Endothelial cell of umbilical vein (primary cell): ENCODE data around the gene ERMN. TPM values are rescaled to one million over a fixed set of nuclear protein-coding genes. Genes with fewer than 3 reads are reported as not detected.

Experiments used
- BruUV-seq: library from RNA; stranded (reverse); fragments of 400-500 nt; replicated peaks from 2 replicates; lab custom pipeline; 2021; lab: Mats Ljungman, UMichigan
- CTCF ChIA-PET: fragments of 300-600, 350-600 bp; sonication (Branson Sonifier 250); formaldehyde crosslinking; loops from one replicate; lab custom pipeline; 2021; ENCODE audit warnings: antibody characterized with exemption, inconsistent platforms; lab: Charles Lee
- POLR2A ChIA-PET: fragments of 300-600, 350-600 bp; sonication (Branson Sonifier 250); formaldehyde crosslinking; loops from one replicate; lab custom pipeline; 2021; ENCODE audit warnings: antibody characterized with exemption, inconsistent platforms; lab: Charles Lee
- DNase-seq: peaks from one replicate; pipeline ENCODE4 v3.0.0-alpha.2; 2011; ENCODE audit warnings: low read depth, low spot score
- FAIRE-seq: peaks from 2 replicates; lab custom pipeline; 2011; peaks lifted over from hg19 to GRCh38; lab: Jason Lieb, UNC
- H2AFZ ChIP-seq: 2 replicates; pipeline ENCODE4 v1.6.0; 2012; ENCODE audit warnings: low read depth, low read length, control low read depth, inconsistent platforms
- H3K27ac ChIP-seq: 2 replicates; pipeline ENCODE4 v1.5.1; 2011; ENCODE audit warnings: low read depth, mild to moderate bottlenecking, control low read depth, low read length, moderate library complexity; ENCODE audit not compliant: insufficient read depth
- H3K27me3 ChIP-seq, 2 experiments: 2 replicates each; pipeline versions ENCODE4 v1.6.0 to v1.6.1; 2011; ENCODE audit warnings: low read length in 2 of 2, mixed read lengths in 1 of 2; ENCODE audit not compliant: control insufficient read depth in 2 of 2, insufficient read depth in 2 of 2
- H3K36me3 ChIP-seq, 2 experiments: 2 replicates in 1 of 2; 3 replicates in 1 of 2; pipeline ENCODE4 v1.5.1; 2011; ENCODE audit warnings: low read length in 2 of 2, mild to moderate bottlenecking in 1 of 2, moderate library complexity in 1 of 2; ENCODE audit not compliant: control insufficient read depth in 2 of 2, insufficient read depth in 2 of 2; ENCODE audit errors: extremely low read depth in 1 of 2
- H3K4me1 ChIP-seq: 3 replicates; pipeline ENCODE4 v1.5.1; 2011; ENCODE audit warnings: mild to moderate bottlenecking, low read length; ENCODE audit not compliant: control insufficient read depth, insufficient read depth; ENCODE audit errors: extremely low read depth
- H3K4me2 ChIP-seq: 2 replicates; pipeline ENCODE4 v1.6.1; 2011; ENCODE audit warnings: low read length, control low read depth, mixed read lengths; ENCODE audit not compliant: insufficient read depth
- H3K4me3 ChIP-seq, 3 experiments: fragments of 200-600 bp in 1 of 3; sonication (generic), shearing (Covaris generic) in 1 of 3; replicated peaks in 1 of 3; 2 replicates each; pipeline ENCODE4 v1.5.1; 2011 to 2016; ENCODE audit warnings: control low read depth in 3 of 3, low read length in 3 of 3, mild to moderate bottlenecking in 2 of 3, inconsistent platforms in 1 of 3, low read depth in 1 of 3, moderate library complexity in 1 of 3; ENCODE audit not compliant: insufficient read depth in 1 of 3
- H3K79me2 ChIP-seq: 2 replicates; pipeline ENCODE4 v1.6.0; 2012; ENCODE audit warnings: low read length, inconsistent platforms; ENCODE audit not compliant: control insufficient read depth, insufficient read depth
- H3K9ac ChIP-seq: replicated peaks from 2 replicates; pipeline ENCODE3; 2011; ENCODE audit warnings: low read length, control low read depth; ENCODE audit not compliant: insufficient read depth; ENCODE audit errors: extremely low read depth
- H3K9me1 ChIP-seq: replicated peaks from 3 replicates; pipeline ENCODE4 v1.6.0; 2011; ENCODE audit warnings: mild to moderate bottlenecking, low read length; ENCODE audit not compliant: control insufficient read depth, insufficient read depth; ENCODE audit errors: extremely low read depth
- H3K9me3 ChIP-seq: replicated peaks from 2 replicates; pipeline ENCODE4 v1.5.1; 2012; ENCODE audit warnings: low read length, inconsistent platforms; ENCODE audit not compliant: control insufficient read depth, insufficient read depth
- H4K20me1 ChIP-seq: replicated peaks from 2 replicates; pipeline ENCODE3; 2011; ENCODE audit warnings: mild to moderate bottlenecking, low read length; ENCODE audit not compliant: control insufficient read depth, insufficient read depth; ENCODE audit errors: extremely low read depth
- EZH2 ChIP-seq: IDR thresholded peaks from 2 replicates; pipeline ENCODE4 v1.6.1; 2012; ENCODE audit warnings: borderline replicate concordance, low read depth, mild to moderate bottlenecking, moderate library complexity, low read length, inconsistent platforms; ENCODE audit not compliant: severe bottlenecking
- FOS ChIP-seq: IDR thresholded peaks from 2 replicates; pipeline ENCODE4 v1.6.1; 2011; ENCODE audit warnings: mild to moderate bottlenecking, low read length, moderate library complexity, borderline replicate concordance; ENCODE audit not compliant: insufficient read depth
- GATA2 ChIP-seq: IDR thresholded peaks from 2 replicates; pipeline ENCODE4 v1.7.0; 2011; ENCODE audit warnings: low read depth, mild to moderate bottlenecking, moderate library complexity, mixed read lengths, low read length; ENCODE audit not compliant: insufficient read length, insufficient read depth
- POLR2A ChIP-seq: IDR thresholded peaks from 2 replicates; pipeline ENCODE4 v1.6.1; 2012; ENCODE audit warnings: low read depth, mild to moderate bottlenecking, control low read depth, low read length
- POLR2AphosphoS5 ChIP-seq: IDR thresholded peaks from 2 replicates; pipeline ENCODE4 v1.6.1; 2012; ENCODE audit warnings: low read depth, mild to moderate bottlenecking, control low read depth, low read length, moderate library complexity; ENCODE audit not compliant: insufficient read depth
- dilution Hi-C: fragments of 300-500 bp; cut with MboI; formaldehyde crosslinking; loops from one replicate; pipeline ENCODE4 v1.15.0; 2019; ENCODE audit warnings: low sequenced_read_pairs; ENCODE audit not compliant: extremely low pct_ligation_motif_present
- intact Hi-C: fragments of 100-400 bp; cut with micrococcal nuclease; formaldehyde crosslinking; loops from one replicate; pipeline ENCODE4 v1.10.0; 2022
- polyA plus RNA-seq, 4 experiments: library from polyadenylated mRNA; depleted of rRNA in 3 of 4; stranded (reverse) in 3 of 4; unstranded in 1 of 4; fragments of >200 nt; gene quantifications; 2 replicates each; pipeline versions ENCODE4 v1.2.1 to v1.2.3, GENCODE V29; 2011 to 2012; ENCODE audit warnings: missing spikeins in 1 of 4
- total RNA-seq: library from RNA; stranded (reverse); gene quantifications from 2 replicates; pipeline ENCODE4 v1.2.3, GENCODE V29; 2021
- TF ChIP-seq, protein P1 (sequence below), 2 donors: IDR thresholded peaks; 1 replicate in 1 of 2; 2 replicates in 1 of 2; pipeline ENCODE4 v1.5.1; 2011; ENCODE audit warnings: low read length in 2 of 2, mild to moderate bottlenecking in 2 of 2, moderate library complexity in 2 of 2, control low read depth in 1 of 2, inconsistent platforms in 1 of 2, low read depth in 1 of 2; ENCODE audit not compliant: insufficient read depth in 1 of 2; ENCODE audit errors: extremely low read depth in 1 of 2

Gene ERMN
- total and polyA plus RNA-seq, 2 donors (not counting 3 experiments of a cell fraction or from before 2014, with no cell fraction given), result not detected

DNA sequence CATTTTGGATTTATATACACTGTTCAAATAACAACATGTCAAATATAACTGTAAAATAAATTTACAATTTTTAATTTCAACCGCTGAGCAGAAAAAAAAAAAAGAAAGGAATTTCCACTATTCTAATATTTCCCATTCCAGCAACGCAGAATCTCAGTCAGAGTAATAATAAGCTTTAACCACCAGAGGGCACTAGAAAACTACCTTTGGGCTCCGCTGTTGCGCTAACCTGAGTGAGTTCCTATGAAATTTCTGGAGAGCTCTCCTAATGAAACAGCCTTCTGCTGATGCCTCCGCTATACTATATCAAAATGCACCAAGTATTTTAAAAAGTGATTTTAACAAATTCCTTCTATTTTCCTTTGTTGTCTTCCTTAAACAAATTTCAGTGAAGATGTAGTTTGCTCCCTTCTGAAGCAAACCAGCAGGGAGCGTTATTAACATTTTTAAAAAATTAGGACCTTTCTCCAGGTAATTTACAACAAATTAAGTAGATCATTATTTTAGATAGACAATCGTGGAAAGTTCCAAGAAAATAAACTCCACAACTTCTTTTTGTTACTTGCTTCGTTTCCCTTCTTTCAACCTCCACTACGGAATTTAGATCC, 23.0 kb downstream of the ERMN start:
- BruUV-seq, result no TSS peak
- intact Hi-C loops, result loop anchor here (1.0 to 2.0 kb wide), 3 partner anchors 24 to 290 kb away; no protein-coding TSS in a partner anchor

DNA sequence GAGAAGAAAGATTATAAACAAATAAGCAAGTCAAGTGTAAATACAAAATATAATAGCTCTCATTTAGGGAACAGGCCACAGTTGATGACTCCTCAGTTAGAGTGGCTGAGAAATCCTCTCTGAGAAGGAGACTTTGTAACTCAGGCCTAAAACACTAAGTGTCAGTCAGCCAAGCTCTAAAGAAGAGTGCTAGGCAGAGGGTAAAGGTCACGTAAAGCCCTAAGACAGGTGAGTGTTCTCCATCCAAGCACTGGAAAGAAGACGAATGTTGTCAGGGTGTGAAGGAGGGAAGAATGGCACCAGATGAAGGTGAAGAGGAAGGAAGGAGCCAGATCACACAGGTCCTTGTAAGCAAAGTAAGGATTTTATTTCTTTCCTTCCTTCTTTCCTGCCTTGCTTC, 24.3 kb downstream of the ERMN start:
- POLR2A ChIA-PET, result no interaction called here
- no peaks in the 10 kb centered on the region for H3K36me3 ChIP-seq
- TF ChIP-seq POLR2A, result no peak
- TF ChIP-seq, protein P1, sequence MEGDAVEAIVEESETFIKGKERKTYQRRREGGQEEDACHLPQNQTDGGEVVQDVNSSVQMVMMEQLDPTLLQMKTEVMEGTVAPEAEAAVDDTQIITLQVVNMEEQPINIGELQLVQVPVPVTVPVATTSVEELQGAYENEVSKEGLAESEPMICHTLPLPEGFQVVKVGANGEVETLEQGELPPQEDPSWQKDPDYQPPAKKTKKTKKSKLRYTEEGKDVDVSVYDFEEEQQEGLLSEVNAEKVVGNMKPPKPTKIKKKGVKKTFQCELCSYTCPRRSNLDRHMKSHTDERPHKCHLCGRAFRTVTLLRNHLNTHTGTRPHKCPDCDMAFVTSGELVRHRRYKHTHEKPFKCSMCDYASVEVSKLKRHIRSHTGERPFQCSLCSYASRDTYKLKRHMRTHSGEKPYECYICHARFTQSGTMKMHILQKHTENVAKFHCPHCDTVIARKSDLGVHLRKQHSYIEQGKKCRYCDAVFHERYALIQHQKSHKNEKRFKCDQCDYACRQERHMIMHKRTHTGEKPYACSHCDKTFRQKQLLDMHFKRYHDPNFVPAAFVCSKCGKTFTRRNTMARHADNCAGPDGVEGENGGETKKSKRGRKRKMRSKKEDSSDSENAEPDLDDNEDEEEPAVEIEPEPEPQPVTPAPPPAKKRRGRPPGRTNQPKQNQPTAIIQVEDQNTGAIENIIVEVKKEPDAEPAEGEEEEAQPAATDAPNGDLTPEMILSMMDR (IDR thresholded peaks at IDR 0.05; ENCODE audit: extremely low read depth in 1 of 2, insufficient read depth in 1 of 2, low read depth in 1 of 2, low read length in 2 of 2), result no peak
- TF ChIP-seq GATA2, result no peak
- no peak for TF ChIP-seq EZH2
- no peak for TF ChIP-seq FOS
- FAIRE-seq (no peak), DNase-seq (no peak)
- intact Hi-C loops (no loop called here), dilution Hi-C loops (no loop called here)
- CTCF ChIA-PET, result interaction anchor here (1.3 to 8.4 kb wide), 6 partner anchors 10 to 1935 kb away, joined by 3 to 249 read pairs (median 22); partner anchors contain the start of gene ERMN
- H3K79me2 ChIP-seq, result no peaks in the 10 kb centered on the region
- no peak overlapping the region for H2AFZ ChIP-seq
- no peak overlapping the region for H3K4me3 ChIP-seq
- H3K4me2 ChIP-seq, result no peak overlapping the region
- no peaks in the 10 kb centered on the region for H3K9me3 ChIP-seq
- H3K9me1 ChIP-seq, result no peaks in the 10 kb centered on the region
- H3K27me3 ChIP-seq, result peaks cover 0 to 4% of the 10 kb centered on the region in 2 experiments
- no peaks in the 10 kb centered on the region for H3K4me1 ChIP-seq
- no peak overlapping the region for H3K9ac ChIP-seq
- no TSS peak for BruUV-seq
- no peak overlapping the region for H3K27ac ChIP-seq
- H4K20me1 ChIP-seq, result no peaks in the 10 kb centered on the region

More for the DNA sequence above, 23.0 kb downstream of the ERMN start:
- ChIA-PET POLR2A (no interaction called here), CTCF (interaction anchor here (0.5 to 8.4 kb wide), 36 partner anchors 8 to 1939 kb away, joined by 3 to 249 read pairs (median 4); partner anchors contain the start of gene ERMN)
- no peaks in the 10 kb centered on the region for H3K9me3 ChIP-seq
- H4K20me1 ChIP-seq, result no peaks in the 10 kb centered on the region
- no peak overlapping the region for H3K4me3 ChIP-seq
- peaks cover 0 to 2% of the 10 kb centered on the region in 2 experiments for H3K27me3 ChIP-seq
- no peak overlapping the region for H3K4me2 ChIP-seq
- H3K9me1 ChIP-seq, result no peaks in the 10 kb centered on the region
- H3K36me3 ChIP-seq, result no peaks in the 10 kb centered on the region
- no peaks in the 10 kb centered on the region for H3K4me1 ChIP-seq
- FAIRE-seq (peak; percentile 91), DNase-seq (peak; percentile 58)
- H2AFZ ChIP-seq, result no peak overlapping the region
- H3K27ac ChIP-seq, result no peak overlapping the region
- no peak for TF ChIP-seq POLR2AphosphoS5
- TF ChIP-seq, protein P1 (IDR thresholded peaks at IDR 0.05; ENCODE audit: extremely low read depth in 1 of 2, insufficient read depth in 1 of 2, low read depth in 1 of 2, low read length in 2 of 2), result peak; percentile 62 to 64
- no peaks in the 10 kb centered on the region for H3K79me2 ChIP-seq
- dilution Hi-C loops, result no loop called here
- H3K9ac ChIP-seq, result no peak overlapping the region
